ENCODE results near the gene TRIM24.

DNA sequence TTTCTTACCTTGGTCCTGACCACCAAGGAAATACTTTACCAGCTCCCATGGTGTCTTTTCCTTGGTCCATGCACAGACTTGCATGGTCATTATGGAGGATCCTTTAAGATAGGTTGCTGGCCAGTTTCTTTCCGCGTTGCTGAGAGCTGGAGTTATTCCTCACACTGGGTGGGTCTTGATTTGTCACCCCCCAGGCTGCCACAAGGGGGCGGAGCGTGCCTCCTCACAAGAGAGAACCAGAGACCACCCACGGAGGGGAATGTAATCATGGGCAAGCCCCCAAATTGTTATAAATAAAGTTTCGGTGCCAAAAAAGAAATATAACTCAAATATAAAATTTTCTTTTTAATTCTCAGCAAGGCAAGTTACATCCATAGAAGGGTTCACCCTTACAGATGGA lies 10.5 kb upstream of the TRIM24 start:
- TF ChIP-seq EZH2 (IDR thresholded peaks at IDR 0.05; ENCODE audit: low read length), result no peak
- TF ChIP-seq, protein P1, sequence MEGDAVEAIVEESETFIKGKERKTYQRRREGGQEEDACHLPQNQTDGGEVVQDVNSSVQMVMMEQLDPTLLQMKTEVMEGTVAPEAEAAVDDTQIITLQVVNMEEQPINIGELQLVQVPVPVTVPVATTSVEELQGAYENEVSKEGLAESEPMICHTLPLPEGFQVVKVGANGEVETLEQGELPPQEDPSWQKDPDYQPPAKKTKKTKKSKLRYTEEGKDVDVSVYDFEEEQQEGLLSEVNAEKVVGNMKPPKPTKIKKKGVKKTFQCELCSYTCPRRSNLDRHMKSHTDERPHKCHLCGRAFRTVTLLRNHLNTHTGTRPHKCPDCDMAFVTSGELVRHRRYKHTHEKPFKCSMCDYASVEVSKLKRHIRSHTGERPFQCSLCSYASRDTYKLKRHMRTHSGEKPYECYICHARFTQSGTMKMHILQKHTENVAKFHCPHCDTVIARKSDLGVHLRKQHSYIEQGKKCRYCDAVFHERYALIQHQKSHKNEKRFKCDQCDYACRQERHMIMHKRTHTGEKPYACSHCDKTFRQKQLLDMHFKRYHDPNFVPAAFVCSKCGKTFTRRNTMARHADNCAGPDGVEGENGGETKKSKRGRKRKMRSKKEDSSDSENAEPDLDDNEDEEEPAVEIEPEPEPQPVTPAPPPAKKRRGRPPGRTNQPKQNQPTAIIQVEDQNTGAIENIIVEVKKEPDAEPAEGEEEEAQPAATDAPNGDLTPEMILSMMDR (optimal IDR thresholded peaks at IDR 0.05 in 1 of 3, IDR thresholded peaks at IDR 0.05 in 1 of 3, conservative IDR thresholded peaks at IDR 0.05 in 1 of 3; ENCODE audit: extremely low read depth in 1 of 3, insufficient read depth in 2 of 3, low read length in 3 of 3), result no peak
